ENCODE data around the gene MRPL43.

MRPL43 gene

GRCh38 chr10:100939763-100940344, 47.4 kb downstream of the MRPL43 start:
- ATAC-seq (ENCODE audit: insufficient read depth, low read depth) (no peak), DNase-seq (no peak)
- Histone ChIP-seq H3K4me1 (ENCODE audit: insufficient read depth, low read length) (no peaks in the 10 kb centered on the region; the same call in 1 of the 2 replicates), H3K9me3 (ENCODE audit: insufficient read depth, low read length, severe bottlenecking) (no peaks in the 10 kb centered on the region), H3K27ac (ENCODE audit: low read length) (no peak overlapping the region), H3K4me3 (ENCODE audit: low read depth in 1 of 2, low read length in 2 of 2) (no peak overlapping the region), H3K79me2 (ENCODE audit: insufficient read depth, low read length) (no peaks in the 10 kb centered on the region), H3K9ac (ENCODE audit: low read depth, low read length) (no peak overlapping the region), H2AFZ (ENCODE audit: low read depth, low read length) (no peak overlapping the region), H3K36me3 (ENCODE audit: insufficient read depth, low read length) (peaks cover 89% of the 10 kb centered on the region), H3K4me2 (ENCODE audit: insufficient read depth, low read length) (no peak overlapping the region), H3K27me3 (ENCODE audit: insufficient read depth, low read length, poor library complexity) (no peaks in the 10 kb centered on the region), H4K20me1 (ENCODE audit: insufficient read depth, low read length) (no peaks in the 10 kb centered on the region)
- TF ChIP-seq EZH2 (IDR thresholded peaks at IDR 0.05; ENCODE audit: borderline replicate concordance, low read depth, low read length, severe bottlenecking) (no peak), CTCF (IDR thresholded peaks at IDR 0.05; ENCODE audit: borderline replicate concordance, extremely low read depth, low read length, poor library complexity, severe bottlenecking) (no peak)
